Vagina (tissue), 2 donors: ENCODE results near the gene PTF1A.

Experiments
- CTCF ChIP-seq, 3 experiments: fragments of 450-650 bp in 2 of 3; fragments of 200-600 bp in 1 of 3; sonication (generic) in 1 of 3; IDR thresholded peaks; one replicate each; pipeline ENCODE4 v1.5.1; 2017 to 2019; ENCODE audit warnings: antibody characterized with exemption in 3 of 3, mild to moderate bottlenecking in 2 of 3, moderate library complexity in 2 of 3
- POLR2A ChIP-seq, 2 donors: fragments of 450-650 bp; IDR thresholded peaks; one replicate each; pipeline ENCODE4 v1.6.1; 2017; ENCODE audit warnings: antibody characterized with exemption in 2 of 2, mild to moderate bottlenecking in 2 of 2, moderate library complexity in 2 of 2
- POLR2AphosphoS5 ChIP-seq, 2 donors: sonication (generic); formaldehyde crosslinking; IDR thresholded peaks; one replicate each; pipeline ENCODE4 v1.9.0; 2017; ENCODE audit warnings: antibody characterized with exemption in 2 of 2, mild to moderate bottlenecking in 2 of 2, low read depth in 1 of 2; ENCODE audit not compliant: insufficient read depth in 1 of 2

GRCh38 chr10:23194966-23195845 lies 3.1 kb downstream of the PTF1A start:
- TF ChIP-seq CTCF (IDR thresholded peaks at IDR 0.05) = no peak
- TF ChIP-seq POLR2A (IDR thresholded peaks at IDR 0.05) = no peak
- no peak for TF ChIP-seq POLR2AphosphoS5 (IDR thresholded peaks at IDR 0.05; ENCODE audit: insufficient read depth in 1 of 2, low read depth in 1 of 2)
